ENCODE measurements around the gene MRGPRF. TPM values are rescaled to one million over a fixed set of nuclear protein-coding genes. Genes with fewer than 3 reads are reported as not detected.
"Not testable (repeated sequence)": the region's sequence is repeated elsewhere in the genome, so short reads cannot be mapped to it uniquely, and the experiment has no call there.

Gene MRGPRF
- polyA plus RNA-seq, 4 donors: 0.81 to 16.9 (median 2.1) TPM

DNA sequence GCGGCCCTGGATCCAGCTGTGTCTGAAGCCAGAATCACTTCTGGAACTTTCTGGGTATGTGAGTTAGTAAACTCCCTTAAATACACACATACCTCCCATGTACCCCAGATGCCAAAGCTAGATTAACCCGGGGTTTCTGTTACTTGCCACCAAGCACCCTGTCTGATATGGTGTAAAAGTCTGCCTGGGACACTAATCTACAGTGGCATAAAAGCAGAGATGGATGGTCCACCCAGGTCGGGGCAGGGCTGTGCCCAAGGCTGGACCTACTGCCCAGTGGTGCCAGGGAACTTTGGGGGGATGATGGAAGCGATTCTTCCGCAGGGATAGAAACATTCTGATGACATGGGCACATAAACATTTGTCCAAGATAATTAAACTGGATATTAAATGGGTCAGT is 12.7 kb downstream of the MRGPRF start:
- Histone ChIP-seq H3K9me3 (ENCODE audit: control insufficient read depth in 2 of 2, insufficient read depth in 1 of 2, low read depth in 1 of 2, low read length in 1 of 2) (no peaks in the 10 kb centered on the region), H3K27me3 (ENCODE audit: control insufficient read depth in 3 of 3, insufficient read depth in 3 of 3, low read length in 3 of 3) (peaks cover 0 to 4% (median 2%) of the 10 kb centered on the region in 3 donors), H3K4me1 (ENCODE audit: control insufficient read depth in 3 of 3, insufficient read depth in 2 of 3, low read depth in 1 of 3, low read length in 2 of 3) (peaks cover 0 to 15% (median 0%) of the 10 kb centered on the region in 3 donors), H3K27ac (ENCODE audit: low read depth in 1 of 3, low read length in 2 of 3) (peak overlapping the region in 2 of 3 donors; percentile 26 to 47), H3K36me3 (ENCODE audit: control insufficient read depth in 3 of 3, insufficient read depth in 2 of 3, low read depth in 1 of 3, low read length in 3 of 3) (peaks cover 0 to 9% (median 0%) of the 10 kb centered on the region in 3 donors), H3K4me3 (ENCODE audit: low read depth in 1 of 3, low read length in 3 of 3) (no peak overlapping the region)
- FAIRE-seq (no peak), DNase-seq (no peak)
- WGBS, 3 donors: 78 to 80% (median 79%) methylated on average over 5 of the region's 5 CpGs

DNA sequence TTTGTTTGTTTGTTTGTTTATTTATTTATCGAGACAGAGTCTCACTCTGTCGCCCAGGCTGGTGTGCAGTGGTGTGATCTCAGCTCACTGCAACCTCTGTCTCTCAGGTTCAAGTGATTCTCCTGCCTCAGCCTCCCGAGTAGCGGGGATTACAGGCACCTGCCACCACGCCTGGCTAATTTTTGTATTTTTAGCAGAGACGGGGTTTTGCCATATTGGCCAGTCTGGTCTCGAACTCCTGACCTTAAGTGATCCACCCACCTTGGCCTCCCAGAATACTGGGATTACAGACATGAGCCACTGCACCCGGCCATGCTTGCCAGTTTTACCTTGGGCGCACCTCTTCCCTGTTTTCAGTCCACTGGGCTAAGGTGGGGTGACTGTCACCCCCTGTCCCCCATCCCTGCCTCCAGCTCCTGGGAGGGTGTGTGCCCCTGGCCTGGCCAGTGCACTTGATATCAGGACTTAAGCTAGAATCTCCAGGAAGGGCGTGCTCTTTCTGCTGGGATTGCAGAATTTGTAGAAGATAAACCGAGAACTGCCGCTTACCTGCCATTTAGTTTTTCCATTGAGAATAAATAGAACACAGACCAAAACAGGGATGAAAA is 13.2 kb downstream of the MRGPRF start:
- not testable (repeated sequence) for FAIRE-seq

DNA sequence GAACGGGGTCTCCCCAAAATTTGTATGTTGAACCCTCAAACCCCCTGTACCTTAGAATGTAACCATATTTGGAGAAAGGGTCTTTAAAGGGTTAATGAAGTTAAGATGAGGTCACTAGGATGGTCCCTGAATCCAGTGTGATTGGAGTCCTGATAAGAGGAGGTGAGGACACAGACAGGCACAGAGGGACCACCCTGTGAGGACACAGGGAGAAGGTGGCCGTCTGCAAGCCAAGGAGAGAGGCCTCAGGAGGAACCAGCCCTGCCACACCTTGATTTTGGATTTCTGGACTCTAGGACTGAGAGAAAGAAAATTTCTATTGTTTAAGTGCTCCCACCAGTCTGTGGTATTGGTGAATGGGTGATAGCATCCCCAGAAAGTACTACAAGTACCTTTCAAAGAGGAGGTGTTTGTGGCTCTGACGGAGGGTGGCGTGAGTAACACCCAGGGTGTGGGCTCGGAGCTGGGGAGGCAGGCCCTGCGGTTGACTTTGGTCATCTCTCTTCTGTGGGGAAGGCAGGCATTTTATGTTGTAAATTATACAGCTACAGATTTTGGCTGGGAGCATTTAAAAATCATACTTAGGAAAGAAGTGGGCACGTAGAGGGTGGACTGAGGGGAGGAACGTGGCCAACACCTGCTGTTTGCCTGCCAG is 13.8 kb downstream of the MRGPRF start:
- FAIRE-seq (no peak), DNase-seq (no peak)
- Histone ChIP-seq H3K4me3 (ENCODE audit: low read depth in 1 of 3, low read length in 3 of 3) (no peak overlapping the region), H3K9me3 (ENCODE audit: control insufficient read depth in 2 of 2, insufficient read depth in 1 of 2, low read depth in 1 of 2, low read length in 1 of 2) (no peaks in the 10 kb centered on the region), H3K27me3 (ENCODE audit: control insufficient read depth in 3 of 3, insufficient read depth in 3 of 3, low read length in 3 of 3) (peaks cover 0 to 4% (median 3%) of the 10 kb centered on the region in 3 donors), H3K4me1 (ENCODE audit: control insufficient read depth in 3 of 3, insufficient read depth in 2 of 3, low read depth in 1 of 3, low read length in 2 of 3) (peaks cover 0 to 15% (median 0%) of the 10 kb centered on the region in 3 donors), H3K36me3 (ENCODE audit: control insufficient read depth in 3 of 3, insufficient read depth in 2 of 3, low read depth in 1 of 3, low read length in 3 of 3) (peaks cover 0 to 2% (median 0%) of the 10 kb centered on the region in 3 donors), H3K27ac (ENCODE audit: low read depth in 1 of 3, low read length in 2 of 3) (no peak overlapping the region)
- WGBS, 3 donors: 80 to 84% (median 83%) methylated on average over 8 of the region's 8 CpGs

More for the DNA sequence above, 13.2 kb downstream of the MRGPRF start:
- WGBS, 3 donors: 81 to 90% (median 85%) methylated on average over 12 of the region's 12 CpGs
- not testable (repeated sequence) for H3K4me3 ChIP-seq (ENCODE audit: low read depth in 1 of 3, low read length in 3 of 3); H3K36me3 ChIP-seq (ENCODE audit: control insufficient read depth in 3 of 3, insufficient read depth in 2 of 3, low read depth in 1 of 3, low read length in 3 of 3); H3K27me3 ChIP-seq (ENCODE audit: control insufficient read depth in 3 of 3, insufficient read depth in 3 of 3, low read length in 3 of 3); H3K9me3 ChIP-seq (ENCODE audit: control insufficient read depth in 2 of 2, insufficient read depth in 1 of 2, low read depth in 1 of 2, low read length in 1 of 2); DNase-seq
- Histone ChIP-seq H3K4me1 (ENCODE audit: control insufficient read depth in 3 of 3, insufficient read depth in 2 of 3, low read depth in 1 of 3, low read length in 2 of 3) (peaks cover 0 to 15% (median 0%) of the 10 kb centered on the region in 3 donors), H3K27ac (ENCODE audit: low read depth in 1 of 3, low read length in 2 of 3) (peak overlapping the region in 2 of 3 donors; percentile 26 to 47)

DNA sequence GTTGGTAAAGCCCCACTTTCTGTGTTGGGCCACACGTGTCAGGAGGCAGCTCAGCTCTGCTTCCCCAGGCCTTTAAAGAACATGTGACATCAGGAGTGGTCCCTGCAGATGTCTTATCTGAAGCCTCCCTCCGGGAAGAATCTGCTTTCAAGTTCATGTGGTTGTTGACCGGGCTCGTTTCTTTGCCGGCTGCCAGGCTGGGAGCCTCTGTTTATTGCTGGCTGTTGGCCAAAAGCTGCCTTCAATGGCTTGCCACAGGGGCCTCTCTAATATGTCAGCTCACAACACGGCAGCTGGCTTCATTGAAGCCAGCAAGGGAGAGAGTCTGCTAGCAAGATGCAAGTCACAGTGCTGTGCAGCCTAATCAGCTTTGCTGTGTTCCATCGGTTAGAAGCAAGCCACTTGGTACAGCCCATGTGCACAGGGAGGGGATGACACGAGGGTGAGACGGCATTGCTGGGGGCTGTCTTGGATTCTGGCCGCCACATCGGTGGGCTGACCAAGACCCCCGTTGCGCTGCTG is 14.6 kb downstream of the MRGPRF start:
- FAIRE-seq (no peak), DNase-seq (peak; percentile 21 to 63)
- Histone ChIP-seq H3K4me3 (ENCODE audit: low read depth in 1 of 3, low read length in 3 of 3) (no peak overlapping the region), H3K27me3 (ENCODE audit: control insufficient read depth in 3 of 3, insufficient read depth in 3 of 3, low read length in 3 of 3) (peaks cover 0 to 4% (median 3%) of the 10 kb centered on the region in 3 donors), H3K27ac (ENCODE audit: low read depth in 1 of 3, low read length in 2 of 3) (peak overlapping the region in 1 of 3 donors; percentile 12), H3K4me1 (ENCODE audit: control insufficient read depth in 3 of 3, insufficient read depth in 2 of 3, low read depth in 1 of 3, low read length in 2 of 3) (peaks cover 0 to 15% (median 0%) of the 10 kb centered on the region in 3 donors), H3K36me3 (ENCODE audit: control insufficient read depth in 3 of 3, insufficient read depth in 2 of 3, low read depth in 1 of 3, low read length in 3 of 3) (peaks cover 0 to 2% (median 0%) of the 10 kb centered on the region in 3 donors), H3K9me3 (ENCODE audit: control insufficient read depth in 2 of 2, insufficient read depth in 1 of 2, low read depth in 1 of 2, low read length in 1 of 2) (no peaks in the 10 kb centered on the region)
- WGBS, 3 donors: 32 to 35% (median 33%) methylated on average over 13 of the region's 13 CpGs

DNA sequence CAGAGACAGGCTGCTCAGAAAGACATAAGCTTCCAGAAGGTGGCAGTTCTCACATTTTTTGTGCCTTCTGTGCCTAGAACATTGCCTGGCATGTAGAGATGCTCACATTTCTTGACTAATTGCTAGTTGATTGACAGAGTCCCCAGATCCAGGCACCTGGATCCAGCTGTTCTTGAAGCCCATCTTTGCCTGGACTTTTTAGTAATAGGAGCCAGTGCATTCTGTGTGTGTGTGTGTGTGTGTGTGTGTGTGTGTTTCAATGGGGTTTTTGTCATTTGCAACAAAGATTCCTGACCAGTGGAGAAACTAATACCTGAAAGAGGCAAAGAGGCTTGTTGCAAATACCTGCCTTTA is 15.1 kb downstream of the MRGPRF start:
- no peak overlapping the region for H3K4me3 ChIP-seq (ENCODE audit: low read depth in 1 of 3, low read length in 3 of 3)
- no peak for FAIRE-seq
- H3K27ac ChIP-seq (ENCODE audit: low read depth in 1 of 3, low read length in 2 of 3): no peak overlapping the region
- H3K36me3 ChIP-seq (ENCODE audit: control insufficient read depth in 3 of 3, insufficient read depth in 2 of 3, low read depth in 1 of 3, low read length in 3 of 3): no peaks in the 10 kb centered on the region
- H3K27me3 ChIP-seq (ENCODE audit: control insufficient read depth in 3 of 3, insufficient read depth in 3 of 3, low read length in 3 of 3): peaks cover 0 to 4% (median 3%) of the 10 kb centered on the region in 3 donors
- H3K4me1 ChIP-seq (ENCODE audit: control insufficient read depth in 3 of 3, insufficient read depth in 2 of 3, low read depth in 1 of 3, low read length in 2 of 3): peaks cover 0 to 15% (median 0%) of the 10 kb centered on the region in 3 donors
- H3K9me3 ChIP-seq (ENCODE audit: control insufficient read depth in 2 of 2, insufficient read depth in 1 of 2, low read depth in 1 of 2, low read length in 1 of 2): no peaks in the 10 kb centered on the region
- DNase-seq: no peak

DNA sequence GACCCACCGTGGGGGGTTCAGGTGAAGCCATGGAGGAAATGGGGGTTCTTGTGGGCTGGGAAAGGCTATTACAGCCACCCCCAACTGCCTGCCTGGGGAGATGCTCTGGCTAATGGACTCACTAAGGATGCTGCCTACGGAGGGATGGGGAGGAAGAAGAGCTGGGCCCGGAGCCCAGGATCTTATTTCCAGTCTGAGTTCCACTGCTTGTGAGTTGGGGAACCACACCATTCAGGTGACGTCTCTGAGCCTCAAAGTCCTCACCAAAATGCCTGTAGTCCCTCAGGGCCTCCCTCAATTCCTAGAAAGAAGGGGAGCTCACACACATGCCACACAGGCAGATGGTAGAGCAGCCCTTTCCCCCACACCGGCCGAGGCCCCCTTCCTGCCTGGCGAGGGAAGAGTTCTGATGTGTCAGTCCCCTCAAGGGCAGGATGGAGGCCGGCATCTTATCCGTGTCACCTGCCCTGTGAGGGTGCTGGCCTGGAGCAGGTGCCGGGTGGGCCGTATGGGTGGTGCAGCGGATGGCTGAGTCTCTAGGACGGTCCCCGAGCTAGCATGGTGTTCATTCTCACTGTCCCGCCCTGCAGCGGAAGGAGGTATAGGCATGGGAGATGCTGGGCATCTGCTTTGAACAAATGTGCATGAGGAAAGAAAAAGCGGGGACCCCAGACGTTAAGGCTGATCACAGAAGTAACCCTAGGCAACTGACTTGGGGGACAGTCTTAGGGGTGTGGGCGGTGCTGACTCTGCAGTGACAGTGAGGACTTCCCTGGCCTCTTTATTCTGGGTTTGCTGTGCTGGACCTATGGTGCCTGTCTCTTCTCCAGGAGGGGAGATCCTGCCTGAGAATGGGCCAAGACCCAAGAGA is 15.7 kb downstream of the MRGPRF start:
- Histone ChIP-seq H3K9me3 (ENCODE audit: control insufficient read depth in 2 of 2, insufficient read depth in 1 of 2, low read depth in 1 of 2, low read length in 1 of 2) (no peaks in the 10 kb centered on the region), H3K4me1 (ENCODE audit: control insufficient read depth in 3 of 3, insufficient read depth in 2 of 3, low read depth in 1 of 3, low read length in 2 of 3) (peaks cover 0 to 15% (median 0%) of the 10 kb centered on the region in 3 donors), H3K36me3 (ENCODE audit: control insufficient read depth in 3 of 3, insufficient read depth in 2 of 3, low read depth in 1 of 3, low read length in 3 of 3) (no peaks in the 10 kb centered on the region), H3K4me3 (ENCODE audit: low read depth in 1 of 3, low read length in 3 of 3) (no peak overlapping the region), H3K27me3 (ENCODE audit: control insufficient read depth in 3 of 3, insufficient read depth in 3 of 3, low read length in 3 of 3) (peaks cover 0 to 8% (median under 1%) of the 10 kb centered on the region in 3 donors), H3K27ac (ENCODE audit: low read depth in 1 of 3, low read length in 2 of 3) (no peak overlapping the region)
- WGBS, 3 donors: 87 to 91% (median 89%) methylated on average over 17 to 19 of the region's 19 CpGs
- FAIRE-seq: no peak
- no peak for DNase-seq

DNA sequence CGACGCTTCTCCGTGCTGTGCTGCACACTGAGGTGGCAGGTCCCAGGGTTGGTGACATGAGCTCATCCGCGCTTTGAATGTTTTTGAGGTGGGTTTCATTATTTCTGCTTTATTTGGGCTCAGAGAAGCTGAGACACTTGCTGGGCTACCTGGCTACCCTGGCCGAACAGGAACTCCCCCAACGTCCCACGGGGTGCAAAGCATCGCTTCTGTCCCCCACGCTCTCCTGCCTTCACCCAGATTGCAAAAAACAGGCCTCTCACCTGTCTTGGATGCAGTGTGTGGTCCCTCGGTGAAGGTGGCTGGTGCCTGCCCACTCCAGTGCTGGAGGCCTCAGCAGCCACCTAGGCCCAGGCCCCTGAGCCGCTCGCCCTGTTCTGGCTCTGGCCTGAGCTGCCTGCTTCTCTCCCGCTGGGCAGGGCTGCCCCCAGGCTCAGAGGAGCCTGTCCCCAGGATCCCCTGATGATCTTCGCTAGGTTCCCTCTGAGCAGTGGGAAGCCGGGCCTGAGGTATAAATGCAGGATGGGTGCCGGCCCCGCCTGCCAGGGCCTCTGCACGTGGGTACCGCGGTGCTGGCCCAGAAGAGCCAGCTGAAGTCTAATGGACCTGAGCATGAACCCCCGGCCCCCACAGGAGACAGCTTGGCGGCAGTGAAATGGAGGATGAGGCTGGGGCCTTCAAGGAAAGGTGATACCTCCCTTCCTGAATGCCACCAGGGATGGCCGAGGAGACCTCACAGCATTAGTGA is 16.5 kb downstream of the MRGPRF start:
- H3K4me1 ChIP-seq (ENCODE audit: control insufficient read depth in 3 of 3, insufficient read depth in 2 of 3, low read depth in 1 of 3, low read length in 2 of 3): peaks cover 0 to 15% (median 0%) of the 10 kb centered on the region in 3 donors
- WGBS, 3 donors: 94 to 96% (median 95%) methylated on average over 23 to 24 of the region's 24 CpGs
- H3K9me3 ChIP-seq (ENCODE audit: control insufficient read depth in 2 of 2, insufficient read depth in 1 of 2, low read depth in 1 of 2, low read length in 1 of 2): no peaks in the 10 kb centered on the region
- H3K27me3 ChIP-seq (ENCODE audit: control insufficient read depth in 3 of 3, insufficient read depth in 3 of 3, low read length in 3 of 3): peaks cover 0 to 9% (median 0%) of the 10 kb centered on the region in 3 donors
- no peak overlapping the region for H3K27ac ChIP-seq (ENCODE audit: low read depth in 1 of 3, low read length in 2 of 3)
- no peaks in the 10 kb centered on the region for H3K36me3 ChIP-seq (ENCODE audit: control insufficient read depth in 3 of 3, insufficient read depth in 2 of 3, low read depth in 1 of 3, low read length in 3 of 3)
- FAIRE-seq: no peak
- H3K4me3 ChIP-seq (ENCODE audit: low read depth in 1 of 3, low read length in 3 of 3): no peak overlapping the region
- no peak for DNase-seq
